Measurements from ENCODE around the gene HIGD1C. TPM values are rescaled to one million over a fixed set of nuclear protein-coding genes. Genes with fewer than 3 reads are reported as not detected.

Gene HIGD1C
- total RNA-seq, 1 experiment from 2014 or later: not detected

DNA sequence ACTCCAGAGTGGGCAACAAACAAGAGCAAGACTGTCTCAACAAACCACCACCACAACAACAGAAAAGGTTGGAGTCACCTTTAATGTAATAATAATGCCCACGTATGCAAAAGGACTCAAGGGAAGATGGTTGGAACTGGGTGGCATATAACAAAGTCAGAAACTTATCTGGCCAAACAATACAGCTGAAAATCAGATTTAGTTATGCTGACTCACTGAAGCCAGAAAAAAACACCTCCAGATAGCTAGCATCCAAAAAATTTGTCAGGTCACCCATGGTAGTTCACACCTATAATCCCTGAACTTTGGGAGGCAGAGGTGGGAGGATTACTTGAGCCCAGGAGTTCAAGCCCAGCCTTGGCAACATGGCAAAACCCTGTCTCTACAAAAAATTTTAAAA is 49.5 kb downstream of the HIGD1C start:
- no TSS peak for BruUV-seq (replicated peaks)
- Mint-ChIP-seq H3K4me3 (ENCODE audit: unreplicated experiment) (no peak overlapping the region), H3K27ac (ENCODE audit: unreplicated experiment) (no peak overlapping the region), H3K27me3 (ENCODE audit: insufficient read depth, unreplicated experiment) (no peaks in the 10 kb centered on the region), H3K9me3 (ENCODE audit: unreplicated experiment) (no peaks in the 10 kb centered on the region), H3K4me1 (ENCODE audit: low read depth, unreplicated experiment) (peaks cover 23% of the 10 kb centered on the region), H3K36me3 (ENCODE audit: insufficient read depth, unreplicated experiment) (peaks cover 76% of the 10 kb centered on the region)
- ChIA-PET CTCF (interaction anchor here (1.8 kb wide), 1 partner anchor 26 kb away, joined by 4 read pairs; no protein-coding TSS in a partner anchor), POLR2A (interaction anchor here (0.6 kb wide), 1 partner anchor 71 kb away, joined by 16 read pairs; no protein-coding TSS in a partner anchor)
- Histone ChIP-seq H3K27me3 (replicated peaks; ENCODE audit: control insufficient read depth, insufficient read depth, low read length) (no peaks in the 10 kb centered on the region), H3K4me1 (peaks cover 26% of the 10 kb centered on the region), H3K4me3 (ENCODE audit: low read depth, low read length) (no peak overlapping the region), H3K36me3 (ENCODE audit: control insufficient read depth, insufficient read depth, low read length) (peaks cover 2% of the 10 kb centered on the region; the same call in 1 of the 2 replicates), H3K9me3 (peaks cover 5% of the 10 kb centered on the region)
- intact Hi-C loops (cut with micrococcal nuclease; ENCODE audit: unreplicated experiment): no loop called here
- no peak for DNase-seq
- TF ChIP-seq, protein P1, sequence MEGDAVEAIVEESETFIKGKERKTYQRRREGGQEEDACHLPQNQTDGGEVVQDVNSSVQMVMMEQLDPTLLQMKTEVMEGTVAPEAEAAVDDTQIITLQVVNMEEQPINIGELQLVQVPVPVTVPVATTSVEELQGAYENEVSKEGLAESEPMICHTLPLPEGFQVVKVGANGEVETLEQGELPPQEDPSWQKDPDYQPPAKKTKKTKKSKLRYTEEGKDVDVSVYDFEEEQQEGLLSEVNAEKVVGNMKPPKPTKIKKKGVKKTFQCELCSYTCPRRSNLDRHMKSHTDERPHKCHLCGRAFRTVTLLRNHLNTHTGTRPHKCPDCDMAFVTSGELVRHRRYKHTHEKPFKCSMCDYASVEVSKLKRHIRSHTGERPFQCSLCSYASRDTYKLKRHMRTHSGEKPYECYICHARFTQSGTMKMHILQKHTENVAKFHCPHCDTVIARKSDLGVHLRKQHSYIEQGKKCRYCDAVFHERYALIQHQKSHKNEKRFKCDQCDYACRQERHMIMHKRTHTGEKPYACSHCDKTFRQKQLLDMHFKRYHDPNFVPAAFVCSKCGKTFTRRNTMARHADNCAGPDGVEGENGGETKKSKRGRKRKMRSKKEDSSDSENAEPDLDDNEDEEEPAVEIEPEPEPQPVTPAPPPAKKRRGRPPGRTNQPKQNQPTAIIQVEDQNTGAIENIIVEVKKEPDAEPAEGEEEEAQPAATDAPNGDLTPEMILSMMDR (IDR thresholded peaks at IDR 0.05; ENCODE audit: insufficient read depth in 1 of 2, low read depth in 1 of 2, low read length in 1 of 2, severe bottlenecking in 1 of 2, unreplicated experiment in 1 of 2): no peak

DNA sequence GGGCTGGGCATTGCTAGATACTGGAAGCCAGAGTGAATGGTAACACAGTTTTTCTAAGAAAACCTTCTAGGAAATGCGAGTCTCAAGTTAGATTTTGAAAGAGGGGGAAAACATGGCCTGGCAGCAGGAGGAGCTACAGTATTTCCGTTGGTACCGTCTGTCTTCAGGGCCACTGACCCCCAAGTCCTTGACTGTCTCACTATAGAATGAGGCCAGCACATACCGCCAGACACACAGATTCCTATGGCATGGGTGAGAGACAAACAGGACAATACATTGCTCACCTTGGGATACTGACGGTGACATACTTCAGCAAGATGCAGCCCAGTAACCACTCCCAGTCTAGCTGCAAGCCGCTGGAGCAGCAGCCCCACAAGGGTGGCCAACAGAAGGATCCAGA is 52.2 kb downstream of the HIGD1C start:
- H3K9me3 ChIP-seq: peaks cover 13% of the 10 kb centered on the region
- peaks cover 26% of the 10 kb centered on the region for H3K4me1 ChIP-seq
- peaks cover 4% of the 10 kb centered on the region; the same call in 1 of the 2 replicates for H3K36me3 ChIP-seq (ENCODE audit: control insufficient read depth, insufficient read depth, low read length)
- Mint-ChIP-seq H3K4me1 (ENCODE audit: low read depth, unreplicated experiment) (peaks cover 23% of the 10 kb centered on the region), H3K27me3 (ENCODE audit: insufficient read depth, unreplicated experiment) (no peaks in the 10 kb centered on the region), H3K36me3 (ENCODE audit: insufficient read depth, unreplicated experiment) (peaks cover 84% of the 10 kb centered on the region), H3K4me3 (ENCODE audit: unreplicated experiment) (no peak overlapping the region), H3K9me3 (ENCODE audit: unreplicated experiment) (no peaks in the 10 kb centered on the region), H3K27ac (ENCODE audit: unreplicated experiment) (no peak overlapping the region)
- ChIA-PET CTCF (interaction anchor here (0.9 to 3.1 kb wide), 2 partner anchors 19 to 23 kb away, joined by 3 to 31 read pairs; partner anchors contain the start of gene SLC11A2), POLR2A (no interaction called here)
- TF ChIP-seq, protein P1 (IDR thresholded peaks at IDR 0.05; ENCODE audit: insufficient read depth in 1 of 2, low read depth in 1 of 2, low read length in 1 of 2, severe bottlenecking in 1 of 2, unreplicated experiment in 1 of 2): no peak
- intact Hi-C loops (cut with micrococcal nuclease; ENCODE audit: unreplicated experiment): no loop called here
- no peak overlapping the region for H3K4me3 ChIP-seq (ENCODE audit: low read depth, low read length)
- no TSS peak for BruUV-seq (replicated peaks)
- DNase-seq: no peak
- no peaks in the 10 kb centered on the region for H3K27me3 ChIP-seq (replicated peaks; ENCODE audit: control insufficient read depth, insufficient read depth, low read length)

DNA sequence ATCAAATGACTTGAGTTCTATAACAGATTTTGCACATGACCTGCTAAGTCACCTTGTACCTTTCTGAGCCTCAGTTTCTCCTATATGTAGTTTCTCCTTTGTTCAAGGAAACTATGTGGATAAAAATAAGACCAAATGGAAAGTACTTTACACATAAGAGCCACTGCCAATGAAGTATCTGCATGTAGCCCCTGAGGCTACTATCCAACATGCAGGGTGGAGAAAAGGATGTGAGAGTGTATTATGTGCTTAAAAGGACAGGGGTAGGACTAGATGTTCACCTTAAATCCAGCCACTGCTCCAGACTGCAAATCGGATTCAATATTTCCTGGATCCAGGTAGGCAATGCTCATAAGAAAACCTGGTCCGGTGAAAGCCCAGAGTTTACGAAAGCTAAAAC is 52.7 kb downstream of the HIGD1C start:
- H3K4me1 ChIP-seq: peaks cover 26% of the 10 kb centered on the region
- peaks cover 4% of the 10 kb centered on the region; the same call in 1 of the 2 replicates for H3K36me3 ChIP-seq (ENCODE audit: control insufficient read depth, insufficient read depth, low read length)
- intact Hi-C loops (cut with micrococcal nuclease; ENCODE audit: unreplicated experiment): loop anchor here (1.0 kb wide), 1 partner anchor 23 kb away; no protein-coding TSS in a partner anchor
- no peaks in the 10 kb centered on the region for H3K27me3 Mint-ChIP-seq (ENCODE audit: insufficient read depth, unreplicated experiment)
- H3K4me1 Mint-ChIP-seq (ENCODE audit: low read depth, unreplicated experiment): peaks cover 23% of the 10 kb centered on the region
- no peak for DNase-seq
- no peaks in the 10 kb centered on the region for H3K9me3 Mint-ChIP-seq (ENCODE audit: unreplicated experiment)
- peaks cover 83% of the 10 kb centered on the region for H3K36me3 Mint-ChIP-seq (ENCODE audit: insufficient read depth, unreplicated experiment)
- peak overlapping the region; percentile 64 for H3K4me3 Mint-ChIP-seq (ENCODE audit: unreplicated experiment)
- H3K4me3 ChIP-seq (ENCODE audit: low read depth, low read length): no peak overlapping the region
- ChIA-PET CTCF (interaction anchor here (0.9 to 3.1 kb wide), 5 partner anchors 15 to 179 kb away, joined by 3 to 31 read pairs (median 3); partner anchors contain the start of gene SLC11A2), POLR2A (interaction anchor here (1.0 to 1.4 kb wide), 2 partner anchors 22 to 24 kb away, joined by 5 to 13 read pairs; partner anchors contain the start of gene SLC11A2)
- TSS peak; percentile 63 for BruUV-seq (replicated peaks)
- H3K27ac Mint-ChIP-seq (ENCODE audit: unreplicated experiment): peak overlapping the region; percentile 96
- H3K9me3 ChIP-seq: peaks cover 13% of the 10 kb centered on the region
- no peaks in the 10 kb centered on the region for H3K27me3 ChIP-seq (replicated peaks; ENCODE audit: control insufficient read depth, insufficient read depth, low read length)
- TF ChIP-seq, protein P1 (IDR thresholded peaks at IDR 0.05; ENCODE audit: insufficient read depth in 1 of 2, low read depth in 1 of 2, low read length in 1 of 2, severe bottlenecking in 1 of 2, unreplicated experiment in 1 of 2): no peak
